B cell (primary cell): ENCODE data around the gene F13A1. TPM values are rescaled to one million over a fixed set of nuclear protein-coding genes. Genes with fewer than 3 reads are reported as not detected.

Experiments
- ATAC-seq: fragments of 200-7000 bp; cut with Tn5 transposase; one replicate; pipeline ENCODE4 v1.10.0; 2021; ENCODE audit warnings: low read depth, mild to moderate bottlenecking, moderate number of reproducible peaks, moderate library complexity
- CTCF ChIA-PET: fragments of 350-600 bp; sonication (Branson Sonifier 250); formaldehyde crosslinking; loops from one replicate; lab custom pipeline; 2021; ENCODE audit warnings: antibody characterized with exemption, inconsistent platforms; lab: Charles Lee
- POLR2A ChIA-PET: fragments of 350-600 bp; sonication (Branson Sonifier 250); formaldehyde crosslinking; loops from one replicate; lab custom pipeline; 2021; ENCODE audit warnings: antibody characterized with exemption; lab: Charles Lee
- DNase-seq: peaks from one replicate; pipeline ENCODE4 v3.0.0; 2013
- H2AFZ ChIP-seq: 2 replicates; pipeline ENCODE4 v1.6.1; 2012; ENCODE audit warnings: mild to moderate bottlenecking, low read depth, low read length; ENCODE audit not compliant: insufficient read depth, poor library complexity, severe bottlenecking
- H3K27ac ChIP-seq, 2 donors: 1 replicate in 1 of 2; 2 replicates in 1 of 2; pipeline ENCODE4 v1.5.1; 2012 to 2013; ENCODE audit warnings: low read length in 2 of 2, mild to moderate bottlenecking in 2 of 2, moderate library complexity in 1 of 2
- H3K27me3 ChIP-seq, 4 experiments: fragments of 200-600 bp in 1 of 4; sonication (generic) in 1 of 4; replicated peaks in 1 of 4; 1 replicate in 2 of 4; 2 replicates in 2 of 4; pipeline versions ENCODE4 v1.6.1 to v1.7.0; 2013 to 2016; ENCODE audit warnings: low read length in 3 of 4, mild to moderate bottlenecking in 2 of 4, mixed read lengths in 1 of 4, moderate library complexity in 1 of 4; ENCODE audit not compliant: insufficient read depth in 4 of 4, control insufficient read depth in 3 of 4; ENCODE audit errors: control extremely low read depth in 1 of 4
- H3K36me3 ChIP-seq, 2 experiments: replicated peaks in 1 of 2; 1 replicate in 1 of 2; 2 replicates in 1 of 2; pipeline versions ENCODE4 v1.6.1 to v1.7.1; 2013; ENCODE audit warnings: low read length in 1 of 2; ENCODE audit not compliant: insufficient read depth in 2 of 2, control insufficient read depth in 1 of 2; ENCODE audit errors: control extremely low read depth in 1 of 2, extremely low read depth in 1 of 2
- H3K4me1 ChIP-seq, 2 donors: fragments of 200-600 bp in 1 of 2; sonication (generic) in 1 of 2; 1 replicate in 1 of 2; 2 replicates in 1 of 2; pipeline versions ENCODE4 v1.5.1 to v1.6.1; 2013 to 2017; ENCODE audit warnings: low read length in 2 of 2; ENCODE audit not compliant: control insufficient read depth in 2 of 2, insufficient read depth in 2 of 2
- H3K4me2 ChIP-seq: replicated peaks from 2 replicates; pipeline ENCODE3; 2012; ENCODE audit warnings: mild to moderate bottlenecking, low read depth, low read length; ENCODE audit not compliant: poor library complexity, severe bottlenecking
- H3K4me3 ChIP-seq, 5 experiments: fragments of 200-600 bp in 1 of 5; sonication (generic) in 1 of 5; 1 replicate in 3 of 5; 2 replicates in 2 of 5; pipeline versions ENCODE4 v1.5.1 to v1.7.0; 2011 to 2016; ENCODE audit warnings: low read length in 4 of 5, mild to moderate bottlenecking in 4 of 5, low read depth in 2 of 5, control low read depth in 1 of 5, moderate library complexity in 1 of 5; ENCODE audit not compliant: insufficient read depth in 1 of 5; ENCODE audit errors: control extremely low read depth in 1 of 5, extremely low read depth in 1 of 5
- H3K79me2 ChIP-seq: fragments of 200-600 bp; sonication (generic); one replicate; pipeline ENCODE4 v1.6.0; 2016; ENCODE audit warnings: low read length; ENCODE audit not compliant: control insufficient read depth, insufficient read depth
- H3K9ac ChIP-seq: fragments of 200-600 bp; sonication (generic); 2 replicates; pipeline ENCODE4 v1.6.1; 2017; ENCODE audit warnings: mild to moderate bottlenecking, low read length, moderate library complexity
- H3K9me3 ChIP-seq, 3 donors: one replicate each; pipeline versions ENCODE4 v1.6.1 to v1.7.1; 2013; ENCODE audit warnings: low read length in 2 of 3; ENCODE audit not compliant: control insufficient read depth in 2 of 3, insufficient read depth in 1 of 3; ENCODE audit errors: control extremely low read depth in 1 of 3
- H4K20me1 ChIP-seq: 2 replicates; pipeline ENCODE4 v1.6.0; 2012; ENCODE audit warnings: mild to moderate bottlenecking, low read length; ENCODE audit not compliant: insufficient read depth, control insufficient read depth, poor library complexity, severe bottlenecking
- H3K27ac Mint-ChIP-seq: one replicate; pipeline ENCODE4 v1.8.0; 2021; ENCODE audit warnings: mixed read lengths
- H3K27me3 Mint-ChIP-seq: one replicate; pipeline ENCODE4 v1.8.0; 2021; ENCODE audit warnings: mixed read lengths
- H3K4me1 Mint-ChIP-seq: one replicate; pipeline ENCODE4 v1.8.0; 2021; ENCODE audit warnings: mixed read lengths
- H3K4me3 Mint-ChIP-seq: one replicate; pipeline ENCODE4 v1.8.0; 2021; ENCODE audit warnings: mixed read lengths
- H3K9me3 Mint-ChIP-seq: one replicate; pipeline ENCODE4 v1.8.0; 2022; ENCODE audit warnings: mixed read lengths; ENCODE audit not compliant: insufficient read depth
- CTCF ChIP-seq: fragments of 200-600 bp; IDR thresholded peaks from one replicate; pipeline ENCODE4 v1.8.0; 2022; ENCODE audit warnings: antibody characterized with exemption, mild to moderate bottlenecking
- EZH2 ChIP-seq: IDR thresholded peaks from 2 replicates; pipeline ENCODE4 v1.6.1; 2012; ENCODE audit warnings: borderline replicate concordance, low read depth, mild to moderate bottlenecking, moderate library complexity, low read length; ENCODE audit not compliant: insufficient read depth, poor library complexity, severe bottlenecking
- WGBS: methylation state at CpG from one replicate; pipeline ENCODE4 v1.1.5; 2013; ENCODE audit warnings: missing lambda C conversion rate; ENCODE audit not compliant: insufficient coverage; 5-methylcytosine and 5-hydroxymethylcytosine counted together
- intact Hi-C: fragments of 100-400 bp; cut with micrococcal nuclease; formaldehyde crosslinking; loops from one replicate; pipeline ENCODE4 v1.10.0; 2022
- polyA plus RNA-seq: library from polyadenylated mRNA; depleted of rRNA; stranded (reverse); fragments of >200 nt; gene quantifications from 2 replicates; pipeline ENCODE4 v1.2.3, GENCODE V29; 2012
- total RNA-seq, 2 donors: library from RNA; stranded (reverse); fragments of 120-200 nt in 1 of 2; gene quantifications; 1 replicate in 1 of 2; 2 replicates in 1 of 2; pipeline versions ENCODE4 v1.2.3 to v1.2.4, GENCODE V29; 2013 to 2022

Gene F13A1
- total and polyA plus RNA-seq, 2 donors (not counting 1 experiment from before 2014, with no cell fraction given), result 0.43 to 2.0 TPM

- TF ChIP-seq EZH2 (no peak), CTCF (no peak)
- ChIA-PET POLR2A (no interaction called here), CTCF (no interaction called here)
- H3K4me3 Mint-ChIP-seq, result no peak overlapping the region
- H3K27me3 ChIP-seq, result peaks cover 0 to 23% (median 12%) of the 10 kb centered on the region in 4 experiments
- peaks cover 0 to 6% (median 0%) of the 10 kb centered on the region in 3 donors for H3K9me3 ChIP-seq
- H3K4me3 ChIP-seq, result no peak overlapping the region
- H3K4me1 ChIP-seq, result no peaks in the 10 kb centered on the region
- H3K4me2 ChIP-seq, result no peak overlapping the region
- DNase-seq, result no peak
- no peaks in the 10 kb centered on the region for H3K4me1 Mint-ChIP-seq
- ATAC-seq, result no peak
- no peak overlapping the region for H3K27ac ChIP-seq
- no peak overlapping the region for H3K27ac Mint-ChIP-seq
- H3K79me2 ChIP-seq, result no peaks in the 10 kb centered on the region
- peaks cover 47% of the 10 kb centered on the region for H3K27me3 Mint-ChIP-seq
- WGBS, result 40% methylated on average over 1 of the region's 2 CpGs
- no peaks in the 10 kb centered on the region for H4K20me1 ChIP-seq
- H3K9me3 Mint-ChIP-seq, result no peaks in the 10 kb centered on the region
- H3K9ac ChIP-seq, result no peak overlapping the region
- no peaks in the 10 kb centered on the region for H3K36me3 ChIP-seq
- intact Hi-C loops, result no loop called here
- H2AFZ ChIP-seq, result no peak overlapping the region
These were observed 94.5 kb downstream of the F13A1 start for GRCh38 chr6:6225885-6226529.

DNA sequence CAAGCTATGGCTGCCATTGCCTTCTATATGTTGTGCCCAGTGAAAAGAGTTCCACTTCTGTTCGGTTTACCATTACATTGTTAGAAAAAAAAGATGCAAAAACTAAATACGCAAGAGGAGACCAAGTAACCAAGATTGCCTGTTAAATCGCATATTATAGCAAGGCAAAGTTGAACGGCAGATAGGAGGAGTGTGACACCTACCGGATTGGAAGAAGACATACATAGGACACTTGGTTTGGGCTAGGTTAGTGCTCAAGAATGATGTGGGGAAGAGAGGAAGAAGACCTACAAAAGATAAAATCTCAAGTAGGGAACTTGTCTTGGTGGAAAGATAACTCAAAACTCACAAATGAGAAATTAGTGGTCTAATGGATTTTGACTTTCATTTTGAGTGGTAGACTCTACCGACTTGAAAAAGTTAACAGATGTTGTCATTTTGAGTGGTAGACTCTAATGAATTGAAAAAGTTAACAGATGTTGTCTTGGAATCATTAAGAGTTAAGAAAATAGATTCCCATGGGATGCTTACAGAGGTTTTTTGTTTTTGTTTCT is 95.5 kb downstream of the F13A1 start:
- ChIA-PET CTCF (interaction anchor here (0.5 kb wide), 1 partner anchor 89 kb away, joined by 3 read pairs; no protein-coding TSS in a partner anchor), POLR2A (no interaction called here)
- no peaks in the 10 kb centered on the region for H3K4me1 ChIP-seq
- H3K9me3 ChIP-seq, result no peaks in the 10 kb centered on the region
- DNase-seq (no peak), ATAC-seq (no peak)
- H4K20me1 ChIP-seq, result no peaks in the 10 kb centered on the region
- no peak overlapping the region for H3K27ac ChIP-seq
- TF ChIP-seq EZH2 (no peak), CTCF (no peak)
- Mint-ChIP-seq H3K4me1 (no peaks in the 10 kb centered on the region), H3K9me3 (no peaks in the 10 kb centered on the region), H3K4me3 (no peak overlapping the region), H3K27me3 (peaks cover 42% of the 10 kb centered on the region), H3K27ac (no peak overlapping the region)
- H3K4me3 ChIP-seq, result no peak overlapping the region
- no peak overlapping the region for H3K9ac ChIP-seq
- H3K27me3 ChIP-seq, result peaks cover 0 to 19% (median 11%) of the 10 kb centered on the region in 4 experiments
- no peak overlapping the region for H3K4me2 ChIP-seq
- intact Hi-C loops, result no loop called here
- H2AFZ ChIP-seq, result no peak overlapping the region
- H3K79me2 ChIP-seq, result no peaks in the 10 kb centered on the region
- WGBS, result 100% methylated on average over 4 of the region's 6 CpGs
- H3K36me3 ChIP-seq, result no peaks in the 10 kb centered on the region
